IMR-90 (cell line): ENCODE data around the gene HOXB2. TPM values are rescaled to one million over a fixed set of nuclear protein-coding genes. Genes with fewer than 3 reads are reported as not detected.

Experiments used
- ATAC-seq: fragments of 200-7000 bp; cut with Tn5 transposase; 2 replicates; pipeline ENCODE4 v1.9.1; 2020; ENCODE audit warnings: low read depth, mild to moderate bottlenecking, moderate library complexity
- BruUV-seq: library from RNA; stranded (reverse); fragments of 400-500 nt; replicated peaks from 2 replicates; lab custom pipeline; 2021; lab: Mats Ljungman, UMichigan
- CTCF ChIA-PET: fragments of 300-600 bp; formaldehyde crosslinking; extraction: SDS; loops from one replicate; lab custom pipeline; 2021; ENCODE audit warnings: antibody characterized with exemption; lab: Yijun Ruan, JAX
- POLR2A ChIA-PET: fragments of 300-600 bp; sonication (Branson Sonifier 250); formaldehyde crosslinking; loops from one replicate; lab custom pipeline; 2022; ENCODE audit warnings: antibody characterized with exemption; ENCODE audit not compliant: unreplicated experiment; lab: Charles Lee
- DNase-seq: peaks from one replicate; pipeline ENCODE4 v3.0.0; 2013
- H2AFZ ChIP-seq: replicated peaks from 2 replicates; pipeline ENCODE3; 2013; ENCODE audit warnings: low read length, mild to moderate bottlenecking; ENCODE audit not compliant: poor library complexity
- H2AK5ac ChIP-seq: 2 replicates; pipeline ENCODE4 v1.6.1; 2013; ENCODE audit warnings: low read depth, low read length, inconsistent platforms
- H2AK9ac ChIP-seq: replicated peaks from 2 replicates; pipeline ENCODE3; 2013; ENCODE audit warnings: mild to moderate bottlenecking, low read depth, low read length, moderate library complexity; ENCODE audit not compliant: poor library complexity
- H2BK120ac ChIP-seq: 2 replicates; pipeline ENCODE4 v1.6.1; 2013; ENCODE audit warnings: low read depth, low read length, inconsistent platforms
- H2BK15ac ChIP-seq: 3 replicates; pipeline ENCODE4 v1.6.1; 2013; ENCODE audit warnings: low read depth, low read length, inconsistent platforms
- H2BK20ac ChIP-seq: 2 replicates; pipeline ENCODE4 v1.6.1; 2013; ENCODE audit warnings: low read depth, mild to moderate bottlenecking, inconsistent platforms, low read length, moderate library complexity
- H2BK5ac ChIP-seq: 2 replicates; pipeline ENCODE4 v1.6.1; 2013; ENCODE audit warnings: mild to moderate bottlenecking, low read depth, low read length, inconsistent platforms; ENCODE audit not compliant: poor library complexity, severe bottlenecking
- H3K14ac ChIP-seq: replicated peaks from 2 replicates; pipeline ENCODE4 v1.6.1; 2013; ENCODE audit warnings: low read depth, low read length, inconsistent platforms
- H3K18ac ChIP-seq: 2 replicates; pipeline ENCODE4 v1.6.1; 2013; ENCODE audit warnings: low read depth, low read length, control low read depth
- H3K23ac ChIP-seq: 2 replicates; pipeline ENCODE4 v1.6.1; 2013; ENCODE audit warnings: low read depth, low read length, inconsistent platforms
- H3K27ac ChIP-seq: 2 replicates; pipeline ENCODE4 v1.5.1; 2013; ENCODE audit warnings: mild to moderate bottlenecking, control low read depth, low read length; ENCODE audit not compliant: insufficient read depth
- H3K27me3 ChIP-seq: 2 replicates; pipeline ENCODE4 v1.6.1; 2013; ENCODE audit warnings: low read length; ENCODE audit not compliant: control insufficient read depth, insufficient read depth
- H3K36me3 ChIP-seq: 2 replicates; pipeline ENCODE4 v1.6.1; 2013; ENCODE audit warnings: low read length, mixed read lengths; ENCODE audit not compliant: control insufficient read depth, insufficient read depth
- H3K4ac ChIP-seq: 2 replicates; pipeline ENCODE4 v1.6.1; 2013; ENCODE audit warnings: low read depth, low read length, inconsistent platforms
- H3K4me1 ChIP-seq: 2 replicates; pipeline ENCODE4 v1.6.1; 2013; ENCODE audit warnings: low read length, mixed read lengths; ENCODE audit not compliant: control insufficient read depth, insufficient read depth
- H3K4me2 ChIP-seq: 2 replicates; pipeline ENCODE4 v1.6.1; 2013; ENCODE audit warnings: low read depth, mild to moderate bottlenecking, control low read depth, low read length, moderate library complexity
- H3K4me3 ChIP-seq: 2 replicates; pipeline ENCODE4 v1.5.1; 2013; ENCODE audit warnings: low read depth, mild to moderate bottlenecking, control low read depth, low read length, moderate library complexity; ENCODE audit not compliant: insufficient read depth
- H3K56ac ChIP-seq: 2 replicates; pipeline ENCODE4 v1.6.1; 2013; ENCODE audit warnings: low read length, inconsistent platforms; ENCODE audit not compliant: insufficient read depth; ENCODE audit errors: extremely low read depth
- H3K79me1 ChIP-seq, 2 experiments: 2 replicates each; pipeline ENCODE4 v1.6.1; 2013; ENCODE audit warnings: low read length in 2 of 2, inconsistent platforms in 1 of 2, low read depth in 1 of 2
- H3K9ac ChIP-seq: 2 replicates; pipeline ENCODE4 v1.6.1; 2013; ENCODE audit warnings: low read depth, low read length, control low read depth
- H3K9me1 ChIP-seq: 2 replicates; pipeline ENCODE4 v1.6.1; 2013; ENCODE audit warnings: low read length, inconsistent platforms; ENCODE audit not compliant: insufficient read depth
- H3K9me3 ChIP-seq: 2 replicates; pipeline ENCODE4 v1.6.1; 2013; ENCODE audit warnings: low read length; ENCODE audit not compliant: control insufficient read depth, insufficient read depth
- H4K20me1 ChIP-seq: 2 replicates; pipeline ENCODE4 v1.6.1; 2013; ENCODE audit warnings: low read length, inconsistent platforms; ENCODE audit not compliant: insufficient read depth
- H4K5ac ChIP-seq: 2 replicates; pipeline ENCODE4 v1.6.1; 2013; ENCODE audit warnings: mild to moderate bottlenecking, low read depth, low read length, control low read depth
- H4K8ac ChIP-seq, 2 experiments: 2 replicates each; pipeline ENCODE4 v1.6.1; 2013; ENCODE audit warnings: low read depth in 2 of 2, low read length in 2 of 2, control low read depth in 1 of 2, inconsistent platforms in 1 of 2
- H4K91ac ChIP-seq: 2 replicates; pipeline ENCODE4 v1.6.1; 2013; ENCODE audit warnings: low read depth, low read length, inconsistent platforms; ENCODE audit not compliant: insufficient read depth
- BHLHE40 ChIP-seq: fragments of 150-350 bp; IDR thresholded peaks from 2 replicates; pipeline ENCODE4 v1.6.1; 2016; ENCODE audit warnings: mild to moderate bottlenecking, low read depth, low read length
- CHD1 ChIP-seq: IDR thresholded peaks from 2 replicates; pipeline ENCODE4 v1.6.1; 2012; ENCODE audit warnings: low read depth, low read length, improper control_type of control experiment
- FOS ChIP-seq: fragments of 150-350 bp; IDR thresholded peaks from 2 replicates; pipeline ENCODE4 v1.6.1; 2016; ENCODE audit warnings: low read depth, low read length
- MAFK ChIP-seq: IDR thresholded peaks from 2 replicates; pipeline ENCODE4 v1.6.1; 2012; ENCODE audit warnings: low read depth, low read length, improper control_type of control experiment
- MAZ ChIP-seq: IDR thresholded peaks from 2 replicates; pipeline ENCODE4 v1.6.1; 2012; ENCODE audit warnings: low read depth, mild to moderate bottlenecking, low read length, improper control_type of control experiment, moderate library complexity, borderline replicate concordance
- MXI1 ChIP-seq: IDR thresholded peaks from 2 replicates; pipeline ENCODE4 v1.6.1; 2012; ENCODE audit warnings: low read depth, mild to moderate bottlenecking, low read length, moderate library complexity, borderline replicate concordance
- POLR2A ChIP-seq: IDR thresholded peaks from 2 replicates; pipeline ENCODE4 v1.6.1; 2012; ENCODE audit warnings: mild to moderate bottlenecking, low read depth, low read length
- RAD21 ChIP-seq: IDR thresholded peaks from 2 replicates; pipeline ENCODE4 v1.6.1; 2012; ENCODE audit warnings: low read length, improper control_type of control experiment
- RCOR1 ChIP-seq: IDR thresholded peaks from 2 replicates; pipeline ENCODE4 v1.6.1; 2012; ENCODE audit warnings: mild to moderate bottlenecking, low read length, improper control_type of control experiment; ENCODE audit not compliant: insufficient replicate concordance
- RFX5 ChIP-seq: IDR thresholded peaks from 2 replicates; pipeline ENCODE4 v1.8.0; 2012; ENCODE audit warnings: low read depth, mild to moderate bottlenecking, low read length, moderate library complexity
- SMC3 ChIP-seq: fragments of 150-350 bp; IDR thresholded peaks from 2 replicates; pipeline ENCODE4 v1.6.1; 2016; ENCODE audit warnings: low read depth, mild to moderate bottlenecking, antibody characterized with exemption, low read length, moderate library complexity
- WGBS, 2 experiments: methylation state at CpG; one replicate each; pipeline versions ENCODE4 v1.1.5 to v1.1.7; 2013; ENCODE audit warnings: missing lambda C conversion rate in 2 of 2; ENCODE audit not compliant: insufficient read length in 1 of 2; ENCODE audit errors: extremely low coverage in 2 of 2; 5-methylcytosine and 5-hydroxymethylcytosine counted together
- dilution Hi-C: fragments of 300-500 bp; cut with HindIII; formaldehyde crosslinking; loops from one replicate; pipeline ENCODE4 v1.14.3; 2018; ENCODE audit warnings: low sequenced_read_pairs; ENCODE audit not compliant: unreplicated experiment
- in situ Hi-C: fragments of 300-500 bp; cut with MboI; formaldehyde crosslinking; loops from 3 replicates; pipeline ENCODE4 v1.14.3; 2019; ENCODE audit warnings: low sequenced_read_pairs, inconsistent platforms, mixed read lengths
- intact Hi-C: fragments of 100-400 bp; cut with micrococcal nuclease; formaldehyde crosslinking; loops from 2 replicates; pipeline ENCODE4 v1.10.0; 2022
- polyA plus RNA-seq, 3 experiments: library from polyadenylated mRNA; depleted of rRNA; stranded (reverse); fragments of >200 nt; gene quantifications; 2 replicates each; pipeline ENCODE4 v1.2.3, GENCODE V29; 2012; ENCODE audit warnings: low replicate concordance in 1 of 3
- total RNA-seq: library from RNA; depleted of rRNA; stranded (reverse); fragments of >200 nt; gene quantifications from 2 replicates; pipeline ENCODE4 v1.2.3, GENCODE V29; 2012
- TF ChIP-seq, protein P1 (sequence below): conservative IDR thresholded peaks from 2 replicates; pipeline ENCODE4 v1.5.1; 2012; ENCODE audit warnings: mild to moderate bottlenecking, low read depth, low read length, improper control_type of control experiment
- TF ChIP-seq, protein P2 (sequence below): fragments of 150-350 bp; IDR thresholded peaks from 2 replicates; pipeline ENCODE4 v1.6.1; 2017; ENCODE audit warnings: mild to moderate bottlenecking, antibody characterized with exemption, low read length, low read depth
- TF ChIP-seq, protein P3 (sequence below): fragments of 150-350 bp; IDR thresholded peaks from 2 replicates; pipeline ENCODE4 v1.6.1; 2016; ENCODE audit warnings: low read depth, mild to moderate bottlenecking, low read length, moderate library complexity, borderline replicate concordance

The HOXB2 gene
- total and polyA plus RNA-seq, 2 of the 4 experiments (the other 2 are of a cell fraction) = 2.7 to 29.9 TPM

DNA sequence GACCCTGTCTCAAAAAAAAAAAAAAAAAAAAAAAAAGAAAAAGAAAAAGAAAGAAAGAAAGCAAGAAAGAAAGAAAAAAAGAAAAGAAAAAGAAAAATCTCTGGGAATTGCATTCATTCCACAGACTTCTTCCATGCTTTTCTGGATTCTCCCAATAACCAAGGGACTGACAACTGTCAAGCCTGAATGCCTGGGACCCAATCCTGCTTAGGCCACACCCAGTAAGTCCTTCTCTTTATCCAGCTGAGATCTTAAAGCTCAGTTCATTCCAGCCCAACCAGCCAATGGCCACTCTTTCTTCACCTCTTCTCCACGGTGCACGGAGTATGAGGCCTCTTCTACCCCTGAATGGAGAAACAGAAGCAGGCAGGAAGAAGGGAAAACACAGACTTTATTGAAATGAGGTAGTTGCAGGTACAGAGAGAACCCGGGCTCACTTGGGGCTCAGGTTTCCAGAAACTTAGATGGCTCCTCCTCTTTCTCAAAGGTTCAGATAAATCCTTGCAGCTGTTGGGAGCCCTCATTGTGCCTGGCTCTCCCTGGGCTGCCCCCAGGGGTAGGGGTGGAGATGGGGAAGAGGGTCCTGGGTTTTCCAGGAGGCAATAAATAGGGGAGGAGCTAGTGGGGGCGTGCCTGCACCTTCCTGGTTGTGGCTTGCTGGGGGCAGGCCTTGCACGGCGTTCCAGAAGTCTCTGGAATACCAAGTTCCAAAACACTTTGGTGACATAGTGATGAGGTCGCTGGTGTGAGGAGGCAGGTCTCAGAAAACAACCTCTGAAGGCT, 16.6 kb downstream of the HOXB2 start:
- Histone ChIP-seq H2BK120ac (no peak overlapping the region), H3K4me1 (peaks cover 3% of the 10 kb centered on the region; the same call in 1 of the 2 replicates), H3K56ac (no peak overlapping the region), H4K5ac (no peak overlapping the region), H4K8ac (no peak overlapping the region), H2BK15ac (no peak overlapping the region), H3K4ac (no peak overlapping the region), H3K9ac (no peak overlapping the region), H3K23ac (no peak overlapping the region), H3K4me2 (no peak overlapping the region), H3K14ac (no peak overlapping the region), H2AK9ac (peak overlapping the region; percentile 45), H3K4me3 (no peak overlapping the region), H3K27ac (no peak overlapping the region), H3K27me3 (peaks cover 17% of the 10 kb centered on the region), H2AK5ac (no peak overlapping the region), H3K9me3 (no peaks in the 10 kb centered on the region), H3K36me3 (no peaks in the 10 kb centered on the region), H2AFZ (peak overlapping the region; percentile 18), H2BK5ac (no peak overlapping the region), H3K9me1 (no peaks in the 10 kb centered on the region), H4K20me1 (no peaks in the 10 kb centered on the region), H3K79me1 (no peaks in the 10 kb centered on the region), H2BK20ac (no peak overlapping the region), H4K91ac (no peak overlapping the region), H3K18ac (no peak overlapping the region)
- in situ Hi-C loops (no loop called here), dilution Hi-C loops (no loop called here), intact Hi-C loops (no loop called here)
- TF ChIP-seq, protein P1, sequence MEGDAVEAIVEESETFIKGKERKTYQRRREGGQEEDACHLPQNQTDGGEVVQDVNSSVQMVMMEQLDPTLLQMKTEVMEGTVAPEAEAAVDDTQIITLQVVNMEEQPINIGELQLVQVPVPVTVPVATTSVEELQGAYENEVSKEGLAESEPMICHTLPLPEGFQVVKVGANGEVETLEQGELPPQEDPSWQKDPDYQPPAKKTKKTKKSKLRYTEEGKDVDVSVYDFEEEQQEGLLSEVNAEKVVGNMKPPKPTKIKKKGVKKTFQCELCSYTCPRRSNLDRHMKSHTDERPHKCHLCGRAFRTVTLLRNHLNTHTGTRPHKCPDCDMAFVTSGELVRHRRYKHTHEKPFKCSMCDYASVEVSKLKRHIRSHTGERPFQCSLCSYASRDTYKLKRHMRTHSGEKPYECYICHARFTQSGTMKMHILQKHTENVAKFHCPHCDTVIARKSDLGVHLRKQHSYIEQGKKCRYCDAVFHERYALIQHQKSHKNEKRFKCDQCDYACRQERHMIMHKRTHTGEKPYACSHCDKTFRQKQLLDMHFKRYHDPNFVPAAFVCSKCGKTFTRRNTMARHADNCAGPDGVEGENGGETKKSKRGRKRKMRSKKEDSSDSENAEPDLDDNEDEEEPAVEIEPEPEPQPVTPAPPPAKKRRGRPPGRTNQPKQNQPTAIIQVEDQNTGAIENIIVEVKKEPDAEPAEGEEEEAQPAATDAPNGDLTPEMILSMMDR = no peak
- TF ChIP-seq, protein P2, sequence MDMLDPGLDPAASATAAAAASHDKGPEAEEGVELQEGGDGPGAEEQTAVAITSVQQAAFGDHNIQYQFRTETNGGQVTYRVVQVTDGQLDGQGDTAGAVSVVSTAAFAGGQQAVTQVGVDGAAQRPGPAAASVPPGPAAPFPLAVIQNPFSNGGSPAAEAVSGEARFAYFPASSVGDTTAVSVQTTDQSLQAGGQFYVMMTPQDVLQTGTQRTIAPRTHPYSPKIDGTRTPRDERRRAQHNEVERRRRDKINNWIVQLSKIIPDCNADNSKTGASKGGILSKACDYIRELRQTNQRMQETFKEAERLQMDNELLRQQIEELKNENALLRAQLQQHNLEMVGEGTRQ = no peak
- TF ChIP-seq MAZ (no peak), MAFK (no peak), RFX5 (no peak), SMC3 (no peak), CHD1 (no peak), POLR2A (no peak), FOS (no peak), MXI1 (no peak), RCOR1 (no peak), RAD21 (no peak), BHLHE40 (no peak)
- TF ChIP-seq, protein P3, sequence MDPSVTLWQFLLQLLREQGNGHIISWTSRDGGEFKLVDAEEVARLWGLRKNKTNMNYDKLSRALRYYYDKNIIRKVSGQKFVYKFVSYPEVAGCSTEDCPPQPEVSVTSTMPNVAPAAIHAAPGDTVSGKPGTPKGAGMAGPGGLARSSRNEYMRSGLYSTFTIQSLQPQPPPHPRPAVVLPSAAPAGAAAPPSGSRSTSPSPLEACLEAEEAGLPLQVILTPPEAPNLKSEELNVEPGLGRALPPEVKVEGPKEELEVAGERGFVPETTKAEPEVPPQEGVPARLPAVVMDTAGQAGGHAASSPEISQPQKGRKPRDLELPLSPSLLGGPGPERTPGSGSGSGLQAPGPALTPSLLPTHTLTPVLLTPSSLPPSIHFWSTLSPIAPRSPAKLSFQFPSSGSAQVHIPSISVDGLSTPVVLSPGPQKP = no peak
- 80% methylated on average over 3 of the region's 7 CpGs; no CpG with 5 or more reads in 1 of the 2 experiments for WGBS, 2 experiments
- no peak for DNase-seq
- POLR2A ChIA-PET = no interaction called here
- no TSS peak for BruUV-seq
- CTCF ChIA-PET = interaction anchor here (0.6 kb wide), 1 partner anchor 170 kb away, joined by 4 read pairs; no protein-coding TSS in a partner anchor
- ATAC-seq = no peak
